ENCODE measurements around the gene PLD4.

Gene PLD4

GRCh38 chr14:104897330-104898194 lies 27.1 kb upstream of the PLD4 start:
- H3K27me3 Mint-ChIP-seq (ENCODE audit: low read depth, poor library complexity), result peaks cover 32% of the 10 kb centered on the region
- H3K36me3 Mint-ChIP-seq (ENCODE audit: low read depth), result no peaks in the 10 kb centered on the region
- DNase-seq, result no peak
- no peak overlapping the region for H3K27ac Mint-ChIP-seq
- H3K9me3 Mint-ChIP-seq, result no peaks in the 10 kb centered on the region
- H3K4me1 Mint-ChIP-seq, result peaks cover 13% of the 10 kb centered on the region
- H3K4me3 Mint-ChIP-seq, result no peak overlapping the region
- TF ChIP-seq CTCF (IDR thresholded peaks at IDR 0.05), result no peak

- DNase-seq, result no peak
- H3K27me3 Mint-ChIP-seq (ENCODE audit: low read depth, poor library complexity), result peaks cover 37% of the 10 kb centered on the region
- H3K4me1 Mint-ChIP-seq, result peaks cover 13% of the 10 kb centered on the region
- no peak overlapping the region for H3K27ac Mint-ChIP-seq
- TF ChIP-seq CTCF (IDR thresholded peaks at IDR 0.05), result no peak
- peaks cover 2% of the 10 kb centered on the region for H3K9me3 Mint-ChIP-seq
- no peak overlapping the region for H3K4me3 Mint-ChIP-seq
- no peaks in the 10 kb centered on the region for H3K36me3 Mint-ChIP-seq (ENCODE audit: low read depth)
Observed at GRCh38 chr14:104898195-104898558, 26.5 kb upstream of the PLD4 start.

- Mint-ChIP-seq H3K27ac (no peak overlapping the region), H3K4me3 (no peak overlapping the region), H3K4me1 (peaks cover 13% of the 10 kb centered on the region), H3K36me3 (ENCODE audit: low read depth) (no peaks in the 10 kb centered on the region), H3K9me3 (peaks cover 10% of the 10 kb centered on the region), H3K27me3 (ENCODE audit: low read depth, poor library complexity) (peaks cover 45% of the 10 kb centered on the region)
- DNase-seq, result peak; percentile 28
- no peak for TF ChIP-seq CTCF (IDR thresholded peaks at IDR 0.05)
Observed at GRCh38 chr14:104898870-104899510, 25.7 kb upstream of the PLD4 start.

GRCh38 chr14:104899781-104900180 lies 24.9 kb upstream of the PLD4 start:
- peaks cover 13% of the 10 kb centered on the region for H3K4me1 Mint-ChIP-seq

GRCh38 chr14:104900639-104901512 lies 23.8 kb upstream of the PLD4 start:
- H3K4me3 Mint-ChIP-seq, result no peak overlapping the region
- peaks cover 7% of the 10 kb centered on the region for H3K36me3 Mint-ChIP-seq (ENCODE audit: low read depth)
- no peak overlapping the region for H3K27ac Mint-ChIP-seq
- no peak for DNase-seq
- no peak for TF ChIP-seq CTCF (IDR thresholded peaks at IDR 0.05)
- peaks cover 63% of the 10 kb centered on the region for H3K27me3 Mint-ChIP-seq (ENCODE audit: low read depth, poor library complexity)
- H3K9me3 Mint-ChIP-seq, result peaks cover 21% of the 10 kb centered on the region
- peaks cover 13% of the 10 kb centered on the region for H3K4me1 Mint-ChIP-seq

More at GRCh38 chr14:104899781-104900180, 24.9 kb upstream of the PLD4 start:
- Mint-ChIP-seq H3K27ac (no peak overlapping the region), H3K36me3 (ENCODE audit: low read depth) (peaks cover 5% of the 10 kb centered on the region), H3K9me3 (peaks cover 18% of the 10 kb centered on the region), H3K4me3 (no peak overlapping the region), H3K27me3 (ENCODE audit: low read depth, poor library complexity) (peaks cover 53% of the 10 kb centered on the region)
- no peak for DNase-seq
- TF ChIP-seq CTCF (IDR thresholded peaks at IDR 0.05), result no peak

All from nephron progenitor cell (in vitro differentiated cells).